HG02884 (cell line): Measurements from ENCODE around the gene CXorf58.
"Not testable (repeated sequence)": the region's sequence is repeated elsewhere in the genome, so short reads cannot be mapped to it uniquely, and the experiment has no call there.

Experiments
- ATAC-seq: cut with Tn5 transposase; IDR thresholded peaks from one replicate; pipeline ENCODE4 v1.9.1; 2021; ENCODE audit warnings: mild to moderate bottlenecking, moderate library complexity; ENCODE audit not compliant: unreplicated experiment

The CXorf58 gene

GRCh38 chrX:23907498-23908218 lies at the start of gene CXorf58, which contains the start of gene APOO:
CXorf58 (plus strand) TSS chrX:23908006; CDS start chrX:23910303, 2,297 bp downstream.
APOO (minus strand) TSS chrX:23907938; CDS start chrX:23907702, 236 bp downstream.
- peak; percentile 93 for ATAC-seq

GRCh38 chrX:23859238-23859637 lies 48.6 kb upstream of the CXorf58 start:
- ATAC-seq: not testable (repeated sequence)

- ATAC-seq: no peak
These were observed 46.5 kb upstream of the CXorf58 start for GRCh38 chrX:23861215-23861896.

- not testable (repeated sequence) for ATAC-seq
These were observed 45.9 kb upstream of the CXorf58 start for GRCh38 chrX:23861952-23862351.

GRCh38 chrX:23864742-23865326 lies 43.0 kb upstream of the CXorf58 start:
- no peak for ATAC-seq

- ATAC-seq: no peak
These were observed 37.8 kb upstream of the CXorf58 start for GRCh38 chrX:23870041-23870440.

- ATAC-seq: no peak
These were observed 35.8 kb upstream of the CXorf58 start for GRCh38 chrX:23871905-23872546.

- no peak for ATAC-seq
These were observed 28.3 kb upstream of the CXorf58 start for GRCh38 chrX:23879380-23880090.

- no peak for ATAC-seq
These were observed 24.0 kb upstream of the CXorf58 start for GRCh38 chrX:23883737-23884354.

- ATAC-seq: no peak
These were observed 23.3 kb upstream of the CXorf58 start for GRCh38 chrX:23884427-23885024.

- no peak for ATAC-seq
These were observed 22.0 kb upstream of the CXorf58 start for GRCh38 chrX:23885803-23886202.

GRCh38 chrX:23887451-23887850 lies 20.4 kb upstream of the CXorf58 start:
- no peak for ATAC-seq

- ATAC-seq: no peak
These were observed 19.9 kb upstream of the CXorf58 start for GRCh38 chrX:23887918-23888317.

GRCh38 chrX:23888887-23889501 lies 18.8 kb upstream of the CXorf58 start:
- no peak for ATAC-seq

- no peak for ATAC-seq
These were observed 16.9 kb upstream of the CXorf58 start for GRCh38 chrX:23890933-23891332.

GRCh38 chrX:23894993-23895392 lies 12.8 kb upstream of the CXorf58 start:
- not testable (repeated sequence) for ATAC-seq

GRCh38 chrX:23896539-23896938 lies 11.3 kb upstream of the CXorf58 start:
- ATAC-seq: not testable (repeated sequence)

GRCh38 chrX:23896981-23897380 lies 10.8 kb upstream of the CXorf58 start:
- no peak for ATAC-seq

- ATAC-seq: no peak
These were observed 9.3 kb upstream of the CXorf58 start for GRCh38 chrX:23898412-23898959.
